OCI-LY1 (cell line): ENCODE measurements around the gene RBM34.
"Not testable (repeated sequence)": the region's sequence is repeated elsewhere in the genome, so short reads cannot be mapped to it uniquely, and the experiment has no call there.

ENCODE experiments used
- CTCF ChIP-seq: fragments of 200-600 bp; sonication (generic), shearing (Covaris generic); IDR thresholded peaks from 2 replicates; pipeline ENCODE4 v1.5.1; 2017; ENCODE audit warnings: mild to moderate bottlenecking, antibody characterized with exemption, low read length, moderate library complexity, mixed read lengths
- EZH2 ChIP-seq: fragments of 200-600 bp; sonication (generic), shearing (Covaris generic); IDR thresholded peaks from 2 replicates; pipeline ENCODE4 v1.8.0; 2017; ENCODE audit warnings: borderline replicate concordance, mixed run types, mild to moderate bottlenecking, antibody characterized with exemption, low read length, moderate library complexity, mixed read lengths

GRCh38 chr1:235085411-235086117, 75.5 kb downstream of the RBM34 start:
- TF ChIP-seq CTCF, EZH2: not testable (repeated sequence)
